Smooth muscle cell (in vitro differentiated cells): ENCODE results near the gene CDC42EP4. TPM values are rescaled to one million over a fixed set of nuclear protein-coding genes. Genes with fewer than 3 reads are reported as not detected.
A peak's percentile ranks its signal among the peaks of the same experiment; 100 is the strongest.
"Not testable (repeated sequence)": the region's sequence is repeated elsewhere in the genome, so short reads cannot be mapped to it uniquely, and the experiment has no call there.

Experiments
- DNase-seq: peaks from one replicate; lab custom pipeline; 2025; ENCODE audit not compliant: unreplicated experiment; lab: John Stamatoyannopoulos, UW
- H2AFZ ChIP-seq: fragments of 200-600 bp; sonication (generic); 2 replicates; pipeline ENCODE4 v1.6.0; 2016; ENCODE audit warnings: antibody characterized with exemption, low read depth, mild to moderate bottlenecking
- H3F3A ChIP-seq: fragments of 200-600 bp; sonication (generic); 2 replicates; pipeline ENCODE4 v1.6.0; 2017; ENCODE audit warnings: antibody characterized with exemption, low read depth
- H3K27ac ChIP-seq: fragments of 200-600 bp; sonication (generic); 2 replicates; pipeline ENCODE4 v1.5.1; 2016; ENCODE audit warnings: low read depth, mild to moderate bottlenecking
- H3K27me3 ChIP-seq: fragments of 200-600 bp; sonication (generic); 2 replicates; pipeline ENCODE4 v1.6.1; 2016; ENCODE audit warnings: low read depth, mild to moderate bottlenecking
- H3K36me3 ChIP-seq: fragments of 200-600 bp; sonication (generic); 2 replicates; pipeline ENCODE4 v1.5.1; 2016; ENCODE audit warnings: low read depth
- H3K4me1 ChIP-seq: fragments of 200-600 bp; sonication (generic); 2 replicates; pipeline ENCODE4 v1.5.1; 2016; ENCODE audit warnings: low read depth
- H3K4me2 ChIP-seq: fragments of 200-600 bp; sonication (generic); 2 replicates; pipeline ENCODE4 v1.6.0; 2016; ENCODE audit warnings: mild to moderate bottlenecking
- H3K4me3 ChIP-seq: fragments of 200-600 bp; sonication (generic); 2 replicates; pipeline ENCODE4 v1.5.1; 2016; ENCODE audit warnings: mild to moderate bottlenecking
- H3K79me2 ChIP-seq: fragments of 200-600 bp; sonication (generic); 2 replicates; pipeline ENCODE4 v1.6.0; 2016; ENCODE audit warnings: low read depth, mild to moderate bottlenecking
- H3K9ac ChIP-seq: fragments of 200-600 bp; sonication (generic); 2 replicates; pipeline ENCODE4 v1.6.0; 2016; ENCODE audit warnings: low read depth
- H3K9me3 ChIP-seq: fragments of 200-600 bp; sonication (generic); replicated peaks from 2 replicates; pipeline ENCODE4 v1.5.1; 2016; ENCODE audit warnings: low read depth
- H4K20me1 ChIP-seq: fragments of 200-600 bp; sonication (generic); 2 replicates; pipeline ENCODE4 v1.6.0; 2016; ENCODE audit warnings: low read depth
- whole genome bisulfite sequencing: methylation state at CpG from one replicate; pipeline ENCODE4 v1.1.7; 2016; ENCODE audit warnings: low lambda C conversion rate; 5-methylcytosine and 5-hydroxymethylcytosine counted together
- polyA plus RNA-seq: library from polyadenylated mRNA; unstranded; fragments of >200 nt; fragmentation: Nextera tagmentation; extraction: Ambion mirVana; gene quantifications from 2 replicates; pipeline ENCODE4 v1.2.1, GENCODE V29; 2016
- total RNA-seq: library from RNA; depleted of rRNA; stranded (reverse); fragments of >200 nt; gene quantifications from 2 replicates; pipeline ENCODE4 v1.2.3, GENCODE V29; 2014
- TF ChIP-seq, protein P1 (sequence below): fragments of 200-600 bp; sonication (generic); IDR thresholded peaks from 2 replicates; pipeline ENCODE4 v1.5.1; 2017; ENCODE audit warnings: borderline replicate concordance, mild to moderate bottlenecking, antibody characterized with exemption; ENCODE audit not compliant: insufficient read depth, poor library complexity, severe bottlenecking

The CDC42EP4 gene
- total and polyA plus RNA-seq, 2 experiments from 2014 or later, result 15.1 to 21.4 TPM

DNA sequence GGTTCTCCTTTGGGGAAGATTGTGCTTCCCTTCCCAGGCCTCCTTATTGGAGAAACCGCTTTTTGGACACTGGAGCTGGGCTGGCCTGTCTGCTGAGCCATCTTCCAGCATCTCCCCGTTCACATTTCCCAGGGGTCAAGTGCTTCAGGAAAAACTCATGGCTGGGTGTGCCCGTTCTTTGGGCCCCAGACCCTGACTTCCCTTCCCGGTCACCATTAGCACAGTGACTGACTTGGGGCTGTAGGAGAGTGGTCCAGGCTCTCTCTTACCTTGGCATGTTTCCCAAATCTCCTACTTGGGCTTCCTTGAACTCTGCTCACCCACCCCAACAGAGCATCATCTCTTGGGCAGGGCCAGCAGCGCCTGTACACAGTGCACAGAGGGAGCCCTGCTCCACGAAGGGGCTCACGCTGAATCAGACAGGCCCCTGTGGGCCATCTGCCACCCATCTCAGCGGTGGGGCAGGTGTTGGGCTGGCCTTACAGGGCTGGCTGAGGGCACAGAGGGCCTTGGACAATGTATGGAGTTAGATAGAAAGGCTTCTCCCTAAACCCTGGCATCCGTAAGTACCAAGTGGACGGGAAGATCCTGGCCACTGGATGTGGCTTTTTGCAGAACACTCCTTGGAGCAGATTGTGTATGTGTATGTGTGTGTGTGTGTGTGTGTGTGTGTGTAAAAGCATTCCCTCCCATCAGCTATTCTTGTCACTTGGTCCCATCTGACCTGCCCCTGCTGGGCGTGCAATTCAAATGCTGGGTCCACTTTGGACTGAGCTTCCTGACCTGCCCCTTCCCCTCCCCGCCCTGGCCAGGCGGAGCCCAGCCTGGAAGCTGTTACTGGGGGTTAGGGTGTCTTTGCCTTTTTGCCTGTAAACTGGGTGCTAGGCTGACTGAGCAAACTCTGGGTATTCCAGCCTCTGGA, 24.9 kb upstream of the CDC42EP4 start:
- H3K27ac ChIP-seq, result no peak overlapping the region
- WGBS, result 94% methylated on average over 13 of the region's 13 CpGs
- TF ChIP-seq, protein P1, sequence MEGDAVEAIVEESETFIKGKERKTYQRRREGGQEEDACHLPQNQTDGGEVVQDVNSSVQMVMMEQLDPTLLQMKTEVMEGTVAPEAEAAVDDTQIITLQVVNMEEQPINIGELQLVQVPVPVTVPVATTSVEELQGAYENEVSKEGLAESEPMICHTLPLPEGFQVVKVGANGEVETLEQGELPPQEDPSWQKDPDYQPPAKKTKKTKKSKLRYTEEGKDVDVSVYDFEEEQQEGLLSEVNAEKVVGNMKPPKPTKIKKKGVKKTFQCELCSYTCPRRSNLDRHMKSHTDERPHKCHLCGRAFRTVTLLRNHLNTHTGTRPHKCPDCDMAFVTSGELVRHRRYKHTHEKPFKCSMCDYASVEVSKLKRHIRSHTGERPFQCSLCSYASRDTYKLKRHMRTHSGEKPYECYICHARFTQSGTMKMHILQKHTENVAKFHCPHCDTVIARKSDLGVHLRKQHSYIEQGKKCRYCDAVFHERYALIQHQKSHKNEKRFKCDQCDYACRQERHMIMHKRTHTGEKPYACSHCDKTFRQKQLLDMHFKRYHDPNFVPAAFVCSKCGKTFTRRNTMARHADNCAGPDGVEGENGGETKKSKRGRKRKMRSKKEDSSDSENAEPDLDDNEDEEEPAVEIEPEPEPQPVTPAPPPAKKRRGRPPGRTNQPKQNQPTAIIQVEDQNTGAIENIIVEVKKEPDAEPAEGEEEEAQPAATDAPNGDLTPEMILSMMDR, result no peak

DNA sequence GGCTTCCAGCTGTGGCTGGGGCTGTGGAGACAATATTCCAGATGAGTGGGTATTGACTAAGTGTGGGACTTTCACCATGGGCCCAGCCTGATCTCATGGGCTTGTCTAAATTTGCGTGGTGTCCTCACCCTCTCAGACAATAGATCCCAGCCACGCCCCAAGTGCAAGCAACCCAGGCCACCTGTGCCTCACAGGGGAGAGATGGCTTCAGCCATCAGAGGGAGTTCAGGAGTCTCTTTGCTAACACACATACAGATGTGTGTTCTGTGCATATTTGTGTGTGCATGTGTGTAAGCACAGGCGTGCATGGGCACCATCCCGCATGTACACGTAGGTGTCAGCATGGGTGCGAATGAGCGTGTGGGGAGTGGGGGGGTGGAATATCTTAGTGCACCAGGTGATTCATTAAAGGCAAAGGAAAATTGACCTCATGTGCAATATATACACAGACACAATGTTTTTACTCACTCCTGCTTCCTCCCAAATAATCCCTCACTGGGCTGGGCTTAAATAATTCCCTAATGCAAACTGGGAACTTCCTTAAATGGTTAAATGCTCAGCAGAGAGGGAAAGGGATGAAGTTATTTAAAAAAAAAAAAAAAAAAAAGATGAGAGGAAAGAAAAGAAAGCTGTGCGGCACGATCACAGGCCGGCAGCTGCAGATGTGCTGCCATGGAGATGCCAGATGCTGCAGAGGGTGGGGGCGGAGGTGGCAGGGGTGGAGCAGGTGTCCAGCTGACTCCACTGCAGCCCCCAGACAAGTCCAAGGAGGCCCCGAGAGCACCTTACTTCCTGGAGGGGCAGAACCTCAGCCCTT, 24.0 kb upstream of the CDC42EP4 start:
- H3K4me1 ChIP-seq, result peaks cover 3% of the 10 kb centered on the region
- no peak for DNase-seq
- TF ChIP-seq, protein P1, result no peak
- 96% methylated on average over 12 of the region's 12 CpGs for WGBS
- H3K9me3 ChIP-seq, result no peaks in the 10 kb centered on the region
- no peaks in the 10 kb centered on the region for H3F3A ChIP-seq
- no peaks in the 10 kb centered on the region for H3K36me3 ChIP-seq
- H3K79me2 ChIP-seq, result no peaks in the 10 kb centered on the region
- no peak overlapping the region for H3K27ac ChIP-seq
- no peak overlapping the region for H3K4me2 ChIP-seq
- H3K27me3 ChIP-seq, result no peaks in the 10 kb centered on the region
- no peak overlapping the region for H3K9ac ChIP-seq
- no peaks in the 10 kb centered on the region for H4K20me1 ChIP-seq
- no peak overlapping the region for H2AFZ ChIP-seq
- H3K4me3 ChIP-seq, result no peak overlapping the region

More for the DNA sequence above, 24.9 kb upstream of the CDC42EP4 start:
- Histone ChIP-seq H3K27me3 (no peaks in the 10 kb centered on the region), H3K4me2 (no peak overlapping the region), H2AFZ (no peak overlapping the region), H3K36me3 (no peaks in the 10 kb centered on the region), H3K4me3 (no peak overlapping the region), H3K9me3 (no peaks in the 10 kb centered on the region), H3K4me1 (peaks cover 9% of the 10 kb centered on the region), H4K20me1 (no peaks in the 10 kb centered on the region), H3F3A (peaks cover 2% of the 10 kb centered on the region), H3K9ac (no peak overlapping the region), H3K79me2 (no peaks in the 10 kb centered on the region)
- DNase-seq, result no peak

DNA sequence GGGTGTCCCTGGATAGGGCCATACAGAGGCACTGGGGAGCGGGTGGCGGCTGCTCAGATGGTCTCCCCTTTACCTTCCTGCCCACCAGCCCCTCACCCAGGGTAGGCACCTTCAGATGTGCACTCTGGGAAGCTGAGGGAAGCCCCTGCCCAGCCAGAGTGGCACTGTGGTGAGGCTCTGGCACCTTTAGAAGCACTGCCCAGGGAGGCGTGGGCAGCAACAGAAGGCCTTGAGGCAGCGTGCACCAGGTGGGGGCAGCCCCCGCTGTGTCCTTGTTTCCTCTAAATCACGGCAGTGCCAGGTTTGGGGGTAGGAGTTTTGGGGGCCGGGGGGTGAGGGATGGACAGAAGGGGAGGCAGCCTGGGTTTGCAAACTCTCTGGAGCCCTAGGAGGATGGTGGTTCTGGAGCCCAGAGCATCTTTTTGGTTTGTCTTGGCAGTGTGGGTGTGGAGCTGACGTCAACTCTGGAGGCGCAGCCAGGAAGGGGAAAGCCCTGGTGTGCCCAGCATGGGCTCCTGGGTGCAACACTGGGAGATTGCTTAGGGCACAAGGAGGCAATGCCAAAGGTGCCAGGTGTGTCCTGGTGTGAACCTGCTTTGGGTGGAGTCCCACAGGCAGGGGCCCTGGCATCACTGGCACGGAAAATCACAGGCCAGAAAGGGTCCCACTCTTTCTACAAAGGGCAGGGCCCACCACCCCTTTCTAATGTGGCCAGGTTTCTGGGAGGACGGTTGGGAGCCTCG, 23.1 kb upstream of the CDC42EP4 start:
- Histone ChIP-seq H2AFZ (no peak overlapping the region), H3F3A (no peaks in the 10 kb centered on the region), H3K27ac (no peak overlapping the region), H3K4me1 (no peaks in the 10 kb centered on the region), H3K4me2 (no peak overlapping the region), H3K9me3 (no peaks in the 10 kb centered on the region), H3K27me3 (no peaks in the 10 kb centered on the region), H3K4me3 (no peak overlapping the region), H4K20me1 (no peaks in the 10 kb centered on the region), H3K79me2 (no peaks in the 10 kb centered on the region), H3K9ac (no peak overlapping the region), H3K36me3 (no peaks in the 10 kb centered on the region)
- no peak for DNase-seq
- TF ChIP-seq, protein P1, result no peak
- 84% methylated on average over 12 of the region's 12 CpGs for WGBS

DNA sequence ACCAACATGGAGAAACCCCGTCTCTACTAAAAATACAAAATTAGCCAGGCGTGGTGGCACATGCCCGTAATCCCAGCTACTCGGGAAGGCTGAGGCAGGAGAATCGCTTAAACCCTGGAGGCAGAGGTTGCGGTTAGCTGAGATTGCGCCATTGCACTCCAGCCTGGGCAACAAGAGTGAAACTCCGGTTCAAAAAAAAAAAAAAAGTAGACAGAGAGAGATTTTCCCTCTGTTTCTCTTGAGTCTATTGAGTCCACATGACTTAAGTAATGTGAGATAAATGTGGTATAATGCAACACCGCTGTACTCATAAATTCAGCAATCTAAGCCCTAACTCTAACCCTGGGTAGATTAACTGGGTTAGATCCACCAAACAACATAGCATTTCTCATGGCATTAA, 21.6 kb upstream of the CDC42EP4 start:
- H3F3A ChIP-seq, H3K36me3 ChIP-seq, H3K4me3 ChIP-seq, H4K20me1 ChIP-seq, DNase-seq, H3K9me3 ChIP-seq, H3K27me3 ChIP-seq, H2AFZ ChIP-seq, H3K4me1 ChIP-seq, H3K9ac ChIP-seq, H3K79me2 ChIP-seq: not testable (repeated sequence)
- Histone ChIP-seq H3K27ac (peak overlapping the region; percentile 27), H3K4me2 (peak overlapping the region; percentile 21)
- WGBS, result 28% methylated on average over 9 of the region's 9 CpGs
